Measurements from ENCODE around the gene RNPEPL1.

DNA sequence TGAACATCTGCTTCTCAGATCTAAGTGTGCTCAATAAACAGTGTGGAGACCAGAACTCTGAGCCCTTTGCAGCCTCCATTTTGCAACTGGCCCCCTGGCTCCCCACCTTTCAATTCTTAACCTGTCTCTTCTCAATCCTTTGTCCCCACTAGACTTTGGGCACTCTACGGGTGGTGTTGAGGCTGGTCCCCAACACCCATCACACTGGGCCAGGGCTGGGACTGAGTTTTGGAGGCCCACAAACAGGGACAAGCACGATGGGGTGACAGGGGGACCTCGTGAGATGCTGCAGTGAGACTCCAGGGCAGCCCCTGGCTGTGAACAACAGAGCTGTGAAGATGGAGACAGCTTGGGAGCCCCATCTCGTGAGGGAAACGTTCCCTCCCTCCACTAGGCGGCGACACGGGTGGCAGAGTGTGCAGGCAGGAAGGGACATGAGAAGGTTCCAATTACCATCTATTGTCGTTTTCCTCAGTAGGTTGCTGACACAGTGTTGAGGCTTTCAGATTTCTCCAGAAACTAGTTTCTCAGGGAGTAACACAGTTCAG is 11.7 kb upstream of the RNPEPL1 start:
- TF ChIP-seq, protein P1, sequence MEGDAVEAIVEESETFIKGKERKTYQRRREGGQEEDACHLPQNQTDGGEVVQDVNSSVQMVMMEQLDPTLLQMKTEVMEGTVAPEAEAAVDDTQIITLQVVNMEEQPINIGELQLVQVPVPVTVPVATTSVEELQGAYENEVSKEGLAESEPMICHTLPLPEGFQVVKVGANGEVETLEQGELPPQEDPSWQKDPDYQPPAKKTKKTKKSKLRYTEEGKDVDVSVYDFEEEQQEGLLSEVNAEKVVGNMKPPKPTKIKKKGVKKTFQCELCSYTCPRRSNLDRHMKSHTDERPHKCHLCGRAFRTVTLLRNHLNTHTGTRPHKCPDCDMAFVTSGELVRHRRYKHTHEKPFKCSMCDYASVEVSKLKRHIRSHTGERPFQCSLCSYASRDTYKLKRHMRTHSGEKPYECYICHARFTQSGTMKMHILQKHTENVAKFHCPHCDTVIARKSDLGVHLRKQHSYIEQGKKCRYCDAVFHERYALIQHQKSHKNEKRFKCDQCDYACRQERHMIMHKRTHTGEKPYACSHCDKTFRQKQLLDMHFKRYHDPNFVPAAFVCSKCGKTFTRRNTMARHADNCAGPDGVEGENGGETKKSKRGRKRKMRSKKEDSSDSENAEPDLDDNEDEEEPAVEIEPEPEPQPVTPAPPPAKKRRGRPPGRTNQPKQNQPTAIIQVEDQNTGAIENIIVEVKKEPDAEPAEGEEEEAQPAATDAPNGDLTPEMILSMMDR (IDR thresholded peaks at IDR 0.05): peak in 1 of 3 experiments; percentile 25
- no peak for TF ChIP-seq POLR2A (IDR thresholded peaks at IDR 0.05)

Data from testis (tissue), 2 donors.